Lower leg skin (tissue), 3 donors: ENCODE measurements around the gene CELF2.

Experiments used
- POLR2A ChIP-seq, 2 donors: fragments of 450-650 bp; IDR thresholded peaks; one replicate each; pipeline ENCODE4 v1.6.1; 2016 to 2017; ENCODE audit warnings: antibody characterized with exemption in 2 of 2, mild to moderate bottlenecking in 1 of 2, moderate library complexity in 1 of 2
- TF ChIP-seq, protein P1 (sequence below), 3 donors: fragments of 450-650 bp; IDR thresholded peaks; one replicate each; pipeline ENCODE4 v1.5.1; 2016; ENCODE audit warnings: antibody characterized with exemption in 3 of 3, mild to moderate bottlenecking in 3 of 3, moderate library complexity in 2 of 3

DNA sequence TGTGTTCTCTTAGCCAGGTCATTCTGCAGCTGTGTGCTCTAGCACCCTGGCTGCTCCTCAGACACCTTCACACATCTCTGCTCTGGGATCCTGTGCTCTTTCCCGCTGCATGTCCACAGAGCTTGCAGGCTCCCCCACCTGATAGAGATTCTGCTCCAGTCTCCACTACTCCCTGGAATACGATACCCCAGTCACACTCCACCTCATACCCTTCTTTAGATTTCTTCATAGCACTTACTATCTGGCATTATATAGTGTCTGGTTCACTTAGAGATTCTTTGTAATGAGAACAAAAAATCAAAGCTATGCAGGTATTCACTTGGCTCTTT lies 88.0 kb downstream of the CELF2 start:
- TF ChIP-seq, protein P1, sequence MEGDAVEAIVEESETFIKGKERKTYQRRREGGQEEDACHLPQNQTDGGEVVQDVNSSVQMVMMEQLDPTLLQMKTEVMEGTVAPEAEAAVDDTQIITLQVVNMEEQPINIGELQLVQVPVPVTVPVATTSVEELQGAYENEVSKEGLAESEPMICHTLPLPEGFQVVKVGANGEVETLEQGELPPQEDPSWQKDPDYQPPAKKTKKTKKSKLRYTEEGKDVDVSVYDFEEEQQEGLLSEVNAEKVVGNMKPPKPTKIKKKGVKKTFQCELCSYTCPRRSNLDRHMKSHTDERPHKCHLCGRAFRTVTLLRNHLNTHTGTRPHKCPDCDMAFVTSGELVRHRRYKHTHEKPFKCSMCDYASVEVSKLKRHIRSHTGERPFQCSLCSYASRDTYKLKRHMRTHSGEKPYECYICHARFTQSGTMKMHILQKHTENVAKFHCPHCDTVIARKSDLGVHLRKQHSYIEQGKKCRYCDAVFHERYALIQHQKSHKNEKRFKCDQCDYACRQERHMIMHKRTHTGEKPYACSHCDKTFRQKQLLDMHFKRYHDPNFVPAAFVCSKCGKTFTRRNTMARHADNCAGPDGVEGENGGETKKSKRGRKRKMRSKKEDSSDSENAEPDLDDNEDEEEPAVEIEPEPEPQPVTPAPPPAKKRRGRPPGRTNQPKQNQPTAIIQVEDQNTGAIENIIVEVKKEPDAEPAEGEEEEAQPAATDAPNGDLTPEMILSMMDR (IDR thresholded peaks at IDR 0.05) = no peak
- no peak for TF ChIP-seq POLR2A (IDR thresholded peaks at IDR 0.05)
